H1 (cell line): ENCODE results near the gene ARMC12. TPM values are rescaled to one million over a fixed set of nuclear protein-coding genes. Genes with fewer than 3 reads are reported as not detected.

Experiments
- ASH2L ChIP-seq: fragments of 200-600, 300-600 bp; sonication (generic); IDR thresholded peaks from one replicate; pipeline ENCODE4 v1.7.1; 2017; ENCODE audit warnings: low read length
- CHD7 ChIP-seq: fragments of 300-600 bp; sonication (generic); IDR thresholded peaks from 2 replicates; pipeline ENCODE4 v1.7.1; 2012; ENCODE audit warnings: low read length, moderate library complexity, mild to moderate bottlenecking, inconsistent platforms; ENCODE audit not compliant: insufficient replicate concordance
- KDM5A ChIP-seq: fragments of 200-600 bp; IDR thresholded peaks from 2 replicates; pipeline ENCODE4 v1.7.1; 2012; ENCODE audit warnings: mild to moderate bottlenecking, low read length, inconsistent platforms, mixed read lengths
- MAFK ChIP-seq: IDR thresholded peaks from 2 replicates; pipeline ENCODE4 v1.6.1; 2012; ENCODE audit warnings: low read depth, mild to moderate bottlenecking, improper control_type of control experiment, low read length
- RNF2 ChIP-seq: fragments of 200-900, 300-1000 bp; sonication (generic); IDR thresholded peaks from 2 replicates; pipeline ENCODE4 v1.7.1; 2016; ENCODE audit warnings: borderline replicate concordance, low read depth, mild to moderate bottlenecking, antibody characterized with exemption, low read length; ENCODE audit not compliant: poor library complexity, severe bottlenecking; ENCODE audit errors: missing control alignments
- TCF12 ChIP-seq: IDR thresholded peaks from 2 replicates; pipeline ENCODE4 v1.6.1; 2011; ENCODE audit warnings: low read depth, mild to moderate bottlenecking, low read length
- TEAD4 ChIP-seq: IDR thresholded peaks from 2 replicates; pipeline ENCODE4 v1.6.1; 2012; ENCODE audit warnings: low read depth, low read length, inconsistent platforms, mixed read lengths
- polyA plus RNA-seq, 7 experiments: library from polyadenylated mRNA; depleted of rRNA in 3 of 7; stranded (reverse) in 5 of 7; unstranded in 2 of 7; fragments of >200 nt in 5 of 7; fragments of 200-250 nt in 2 of 7; gene quantifications; 1 replicate in 5 of 7; 2 replicates in 1 of 7; 4 replicates in 1 of 7; pipeline versions ENCODE4 v1.2.1 to v1.2.3, GENCODE V29; 2011 to 2013; ENCODE audit warnings: missing spikeins in 2 of 7, mixed read lengths in 2 of 7
- total RNA-seq: library from RNA; stranded (reverse); fragmentation: NEBNext Ultra II Directional; extraction: Animal tissue kit (Norgen Biotek cat#: 25700); gene quantifications from 2 replicates; pipeline ENCODE4 v1.2.1, GENCODE V29; 2021

The ARMC12 gene
- total and polyA plus RNA-seq, 2 of the 8 experiments (the other 6 are each of a cell fraction or from before 2014, with no cell fraction given) = 0.86 to 3.7 TPM

DNA sequence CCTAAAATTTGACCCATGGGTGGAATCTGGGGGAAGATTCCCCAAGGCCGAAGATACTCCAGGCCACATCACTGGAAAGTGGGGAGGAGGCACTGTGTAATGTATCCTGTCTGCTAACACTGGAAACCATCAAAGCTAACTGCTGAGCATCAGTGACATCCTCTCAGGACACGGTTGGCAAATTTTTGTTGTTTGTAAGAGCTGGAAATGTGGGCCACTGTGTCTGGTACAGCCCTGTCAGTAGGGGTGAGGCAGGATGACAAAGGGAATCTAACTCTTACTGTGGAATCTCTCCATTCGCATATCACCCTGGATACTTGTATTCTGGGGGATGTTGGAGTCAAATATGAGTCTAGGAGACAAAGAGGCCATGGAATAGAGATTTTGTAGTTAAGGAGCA is 22.6 kb downstream of the ARMC12 start (continued):
- TF ChIP-seq CHD7 (no peak), MAFK (no peak), KDM5A (no peak), ASH2L (no peak), TEAD4 (no peak), RNF2 (no peak), TCF12 (no peak)
- TF ChIP-seq, all 59 proteins: peak for 0
